ENCODE measurements around the gene ASCL5.

DNA sequence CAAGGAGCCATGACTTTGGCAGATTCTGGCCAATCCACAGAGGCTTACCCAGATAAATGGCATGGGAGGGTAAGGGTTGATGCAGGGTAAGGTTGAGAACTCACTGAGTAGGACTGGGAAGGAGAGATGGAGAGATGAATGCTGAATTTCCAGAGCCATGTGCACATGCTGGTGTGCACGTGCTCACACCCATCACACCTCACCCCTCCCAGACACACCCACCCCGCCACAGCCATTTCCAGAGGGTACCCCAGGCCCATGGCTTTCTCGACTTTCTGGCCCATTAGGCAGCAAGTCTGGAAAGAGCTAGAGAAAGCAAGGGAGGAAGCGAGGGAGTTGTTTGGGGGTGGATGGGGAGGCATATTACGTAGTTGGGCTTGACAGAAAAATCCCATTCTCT lies 16.4 kb downstream of the ASCL5 start:
- TF ChIP-seq GATA1 (IDR thresholded peaks at IDR 0.05; ENCODE audit: low read depth, low read length) = no peak
- TF ChIP-seq POLR2A (IDR thresholded peaks at IDR 0.05; ENCODE audit: low read length) = no peak

Data from erythroblast (primary cell).